Osteoblast (primary cell): ENCODE results near the gene ADGRD2. TPM values are rescaled to one million over a fixed set of nuclear protein-coding genes. Genes with fewer than 3 reads are reported as not detected.

Source experiments
- DNase-seq: peaks from one replicate; pipeline ENCODE4 v3.0.0; 2011; ENCODE audit warnings: low spot score, mixed read lengths; ENCODE audit not compliant: insufficient read length; ENCODE audit errors: missing footprints
- H2AFZ ChIP-seq: 2 replicates; pipeline ENCODE4 v1.6.0; 2011; ENCODE audit warnings: mild to moderate bottlenecking, low read length
- H3K27ac ChIP-seq: 2 replicates; pipeline ENCODE4 v1.5.1; 2011; ENCODE audit warnings: mild to moderate bottlenecking, low read depth, low read length, moderate library complexity
- H3K27me3 ChIP-seq: 2 replicates; pipeline ENCODE4 v1.6.0; 2012; ENCODE audit warnings: mild to moderate bottlenecking, control low read depth, inconsistent platforms, low read length, moderate library complexity; ENCODE audit not compliant: insufficient read depth
- H3K36me3 ChIP-seq: 2 replicates; pipeline ENCODE4 v1.5.1; 2011; ENCODE audit warnings: mild to moderate bottlenecking, low read length, control low read depth, moderate library complexity; ENCODE audit not compliant: insufficient read depth
- H3K4me1 ChIP-seq: 2 replicates; pipeline ENCODE4 v1.5.1; 2011; ENCODE audit warnings: mild to moderate bottlenecking, low read length, control low read depth, moderate library complexity; ENCODE audit not compliant: insufficient read depth
- H3K4me2 ChIP-seq: 2 replicates; pipeline ENCODE4 v1.6.0; 2011; ENCODE audit warnings: mild to moderate bottlenecking, low read length; ENCODE audit not compliant: insufficient read depth
- H3K4me3 ChIP-seq: fragments of 200-600 bp; sonication (generic); 3 replicates; pipeline ENCODE4 v1.5.1; 2012; ENCODE audit warnings: mild to moderate bottlenecking, low read length, inconsistent platforms; ENCODE audit not compliant: insufficient read depth
- H3K79me2 ChIP-seq: 2 replicates; pipeline ENCODE4 v1.6.0; 2012; ENCODE audit warnings: mild to moderate bottlenecking, low read length, control low read depth, inconsistent platforms; ENCODE audit not compliant: insufficient read depth
- H3K9me3 ChIP-seq: 2 replicates; pipeline ENCODE4 v1.5.1; 2011; ENCODE audit warnings: low read depth, low read length, control low read depth
- H4K20me1 ChIP-seq: 2 replicates; pipeline ENCODE4 v1.6.0; 2012; ENCODE audit warnings: mild to moderate bottlenecking, low read length, control low read depth; ENCODE audit not compliant: insufficient read depth
- CTCF ChIP-seq: IDR thresholded peaks from 2 replicates; pipeline ENCODE4 v1.5.1; 2011; ENCODE audit warnings: mild to moderate bottlenecking, low read depth, low read length, moderate library complexity; ENCODE audit errors: extremely low read depth
- total RNA-seq: library from RNA; depleted of rRNA; stranded (reverse); fragments of >200 nt; gene quantifications from 2 replicates; pipeline ENCODE4 v1.2.3, GENCODE V29; 2012

ADGRD2 gene
- total RNA-seq, 1 donor, result not detected

- TF ChIP-seq CTCF, result no peak
- peaks cover 51% of the 10 kb centered on the region for H3K27me3 ChIP-seq
- no peaks in the 10 kb centered on the region for H3K9me3 ChIP-seq
These were observed 45.1 kb downstream of the ADGRD2 start for GRCh38 chr9:124495126-124496074.

GRCh38 chr9:124496075-124496449 lies 45.8 kb downstream of the ADGRD2 start:
- Histone ChIP-seq H3K79me2 (no peaks in the 10 kb centered on the region), H3K4me2 (no peak overlapping the region), H3K4me3 (no peak overlapping the region), H4K20me1 (no peaks in the 10 kb centered on the region), H3K27ac (no peak overlapping the region), H3K36me3 (no peaks in the 10 kb centered on the region), H2AFZ (no peak overlapping the region), H3K27me3 (peaks cover 56% of the 10 kb centered on the region), H3K4me1 (no peaks in the 10 kb centered on the region), H3K9me3 (no peaks in the 10 kb centered on the region)
- no peak for DNase-seq
- no peak for TF ChIP-seq CTCF

More at GRCh38 chr9:124495126-124496074, 45.1 kb downstream of the ADGRD2 start:
- no peaks in the 10 kb centered on the region for H3K79me2 ChIP-seq
- no peak overlapping the region for H3K4me2 ChIP-seq
- no peak overlapping the region for H3K4me3 ChIP-seq
- H3K4me1 ChIP-seq, result no peaks in the 10 kb centered on the region
- no peak for DNase-seq
- no peak overlapping the region for H2AFZ ChIP-seq
- H3K36me3 ChIP-seq, result no peaks in the 10 kb centered on the region
- H3K27ac ChIP-seq, result no peak overlapping the region
- H4K20me1 ChIP-seq, result no peaks in the 10 kb centered on the region

- H2AFZ ChIP-seq, result no peak overlapping the region
- H3K27me3 ChIP-seq, result peaks cover 59% of the 10 kb centered on the region
These were observed 46.2 kb downstream of the ADGRD2 start for GRCh38 chr9:124496463-124496862.

More at GRCh38 chr9:124496463-124496862, 46.2 kb downstream of the ADGRD2 start:
- no peak overlapping the region for H3K4me2 ChIP-seq
- no peaks in the 10 kb centered on the region for H3K4me1 ChIP-seq
- no peaks in the 10 kb centered on the region for H3K79me2 ChIP-seq
- no peaks in the 10 kb centered on the region for H4K20me1 ChIP-seq
- H3K4me3 ChIP-seq, result no peak overlapping the region
- no peak for TF ChIP-seq CTCF
- no peaks in the 10 kb centered on the region for H3K36me3 ChIP-seq
- H3K9me3 ChIP-seq, result no peaks in the 10 kb centered on the region
- no peak overlapping the region for H3K27ac ChIP-seq
- DNase-seq, result no peak
